Endothelial cell of umbilical vein (primary cell): ENCODE measurements around the gene CREB3. TPM values are rescaled to one million over a fixed set of nuclear protein-coding genes. Genes with fewer than 3 reads are reported as not detected.

Experiments
- BruUV-seq: library from RNA; stranded (reverse); fragments of 400-500 nt; replicated peaks from 2 replicates; lab custom pipeline; 2021; lab: Mats Ljungman, UMichigan
- CTCF ChIA-PET: fragments of 300-600, 350-600 bp; sonication (Branson Sonifier 250); formaldehyde crosslinking; loops from one replicate; lab custom pipeline; 2021; ENCODE audit warnings: antibody characterized with exemption, inconsistent platforms; lab: Charles Lee
- POLR2A ChIA-PET: fragments of 300-600, 350-600 bp; sonication (Branson Sonifier 250); formaldehyde crosslinking; loops from one replicate; lab custom pipeline; 2021; ENCODE audit warnings: antibody characterized with exemption, inconsistent platforms; lab: Charles Lee
- DNase-seq: peaks from one replicate; pipeline ENCODE4 v3.0.0-alpha.2; 2011; ENCODE audit warnings: low read depth, low spot score
- FAIRE-seq: peaks from 2 replicates; lab custom pipeline; 2011; peaks lifted over from hg19 to GRCh38; lab: Jason Lieb, UNC
- H2AFZ ChIP-seq: 2 replicates; pipeline ENCODE4 v1.6.0; 2012; ENCODE audit warnings: low read depth, low read length, control low read depth, inconsistent platforms
- H3K27ac ChIP-seq: 2 replicates; pipeline ENCODE4 v1.5.1; 2011; ENCODE audit warnings: low read depth, mild to moderate bottlenecking, control low read depth, low read length, moderate library complexity; ENCODE audit not compliant: insufficient read depth
- H3K27me3 ChIP-seq, 2 experiments: 2 replicates each; pipeline versions ENCODE4 v1.6.0 to v1.6.1; 2011; ENCODE audit warnings: low read length in 2 of 2, mixed read lengths in 1 of 2; ENCODE audit not compliant: control insufficient read depth in 2 of 2, insufficient read depth in 2 of 2
- H3K36me3 ChIP-seq, 2 experiments: 2 replicates in 1 of 2; 3 replicates in 1 of 2; pipeline ENCODE4 v1.5.1; 2011; ENCODE audit warnings: low read length in 2 of 2, mild to moderate bottlenecking in 1 of 2, moderate library complexity in 1 of 2; ENCODE audit not compliant: control insufficient read depth in 2 of 2, insufficient read depth in 2 of 2; ENCODE audit errors: extremely low read depth in 1 of 2
- H3K4me1 ChIP-seq: 3 replicates; pipeline ENCODE4 v1.5.1; 2011; ENCODE audit warnings: mild to moderate bottlenecking, low read length; ENCODE audit not compliant: control insufficient read depth, insufficient read depth; ENCODE audit errors: extremely low read depth
- H3K4me2 ChIP-seq: 2 replicates; pipeline ENCODE4 v1.6.1; 2011; ENCODE audit warnings: low read length, control low read depth, mixed read lengths; ENCODE audit not compliant: insufficient read depth
- H3K4me3 ChIP-seq, 3 experiments: fragments of 200-600 bp in 1 of 3; sonication (generic), shearing (Covaris generic) in 1 of 3; replicated peaks in 1 of 3; 2 replicates each; pipeline ENCODE4 v1.5.1; 2011 to 2016; ENCODE audit warnings: control low read depth in 3 of 3, low read length in 3 of 3, mild to moderate bottlenecking in 2 of 3, inconsistent platforms in 1 of 3, low read depth in 1 of 3, moderate library complexity in 1 of 3; ENCODE audit not compliant: insufficient read depth in 1 of 3
- H3K79me2 ChIP-seq: 2 replicates; pipeline ENCODE4 v1.6.0; 2012; ENCODE audit warnings: low read length, inconsistent platforms; ENCODE audit not compliant: control insufficient read depth, insufficient read depth
- H3K9ac ChIP-seq: replicated peaks from 2 replicates; pipeline ENCODE3; 2011; ENCODE audit warnings: low read length, control low read depth; ENCODE audit not compliant: insufficient read depth; ENCODE audit errors: extremely low read depth
- H3K9me1 ChIP-seq: replicated peaks from 3 replicates; pipeline ENCODE4 v1.6.0; 2011; ENCODE audit warnings: mild to moderate bottlenecking, low read length; ENCODE audit not compliant: control insufficient read depth, insufficient read depth; ENCODE audit errors: extremely low read depth
- H3K9me3 ChIP-seq: replicated peaks from 2 replicates; pipeline ENCODE4 v1.5.1; 2012; ENCODE audit warnings: low read length, inconsistent platforms; ENCODE audit not compliant: control insufficient read depth, insufficient read depth
- H4K20me1 ChIP-seq: replicated peaks from 2 replicates; pipeline ENCODE3; 2011; ENCODE audit warnings: mild to moderate bottlenecking, low read length; ENCODE audit not compliant: control insufficient read depth, insufficient read depth; ENCODE audit errors: extremely low read depth
- CTCF ChIP-seq, 2 donors: IDR thresholded peaks; 1 replicate in 1 of 2; 2 replicates in 1 of 2; pipeline ENCODE4 v1.5.1; 2011; ENCODE audit warnings: low read length in 2 of 2, mild to moderate bottlenecking in 2 of 2, moderate library complexity in 2 of 2, control low read depth in 1 of 2, inconsistent platforms in 1 of 2, low read depth in 1 of 2; ENCODE audit not compliant: insufficient read depth in 1 of 2; ENCODE audit errors: extremely low read depth in 1 of 2
- EZH2 ChIP-seq: IDR thresholded peaks from 2 replicates; pipeline ENCODE4 v1.6.1; 2012; ENCODE audit warnings: borderline replicate concordance, low read depth, mild to moderate bottlenecking, moderate library complexity, low read length, inconsistent platforms; ENCODE audit not compliant: severe bottlenecking
- FOS ChIP-seq: IDR thresholded peaks from 2 replicates; pipeline ENCODE4 v1.6.1; 2011; ENCODE audit warnings: mild to moderate bottlenecking, low read length, moderate library complexity, borderline replicate concordance; ENCODE audit not compliant: insufficient read depth
- GATA2 ChIP-seq: IDR thresholded peaks from 2 replicates; pipeline ENCODE4 v1.7.0; 2011; ENCODE audit warnings: low read depth, mild to moderate bottlenecking, moderate library complexity, mixed read lengths, low read length; ENCODE audit not compliant: insufficient read length, insufficient read depth
- JUN ChIP-seq: IDR thresholded peaks from 2 replicates; pipeline ENCODE4 v1.6.1; 2011; ENCODE audit warnings: borderline replicate concordance, low read depth; ENCODE audit not compliant: insufficient read length, insufficient read depth
- MAX ChIP-seq: IDR thresholded peaks from 2 replicates; pipeline ENCODE4 v1.6.1; 2011; ENCODE audit not compliant: insufficient read depth, insufficient read length
- MYC ChIP-seq: IDR thresholded peaks from one replicate; pipeline ENCODE4 v1.6.1; 2011; ENCODE audit warnings: mild to moderate bottlenecking, low read depth, low read length
- POLR2A ChIP-seq: IDR thresholded peaks from 2 replicates; pipeline ENCODE4 v1.6.1; 2012; ENCODE audit warnings: low read depth, mild to moderate bottlenecking, control low read depth, low read length
- POLR2AphosphoS5 ChIP-seq: IDR thresholded peaks from 2 replicates; pipeline ENCODE4 v1.6.1; 2012; ENCODE audit warnings: low read depth, mild to moderate bottlenecking, control low read depth, low read length, moderate library complexity; ENCODE audit not compliant: insufficient read depth
- dilution Hi-C: fragments of 300-500 bp; cut with MboI; formaldehyde crosslinking; loops from one replicate; pipeline ENCODE4 v1.15.0; 2019; ENCODE audit warnings: low sequenced_read_pairs; ENCODE audit not compliant: extremely low pct_ligation_motif_present
- intact Hi-C: fragments of 100-400 bp; cut with micrococcal nuclease; formaldehyde crosslinking; loops from one replicate; pipeline ENCODE4 v1.10.0; 2022
- polyA plus RNA-seq, 4 experiments: library from polyadenylated mRNA; depleted of rRNA in 3 of 4; stranded (reverse) in 3 of 4; unstranded in 1 of 4; fragments of >200 nt; gene quantifications; 2 replicates each; pipeline versions ENCODE4 v1.2.1 to v1.2.3, GENCODE V29; 2011 to 2012; ENCODE audit warnings: missing spikeins in 1 of 4
- total RNA-seq: library from RNA; stranded (reverse); gene quantifications from 2 replicates; pipeline ENCODE4 v1.2.3, GENCODE V29; 2021

Gene CREB3
- total and polyA plus RNA-seq, 2 donors (not counting 3 experiments of a cell fraction or from before 2014, with no cell fraction given): 39.8 to 52.1 TPM

GRCh38 chr9:35711501-35712428 is 20.7 kb upstream of the CREB3 start:
- DNase-seq (no peak), FAIRE-seq (no peak)
- no peaks in the 10 kb centered on the region for H4K20me1 ChIP-seq
- H3K9me3 ChIP-seq: no peaks in the 10 kb centered on the region
- no peak overlapping the region for H3K4me3 ChIP-seq
- H3K36me3 ChIP-seq: peaks cover 69 to 74% of the 10 kb centered on the region in 2 experiments
- CTCF ChIA-PET: interaction anchor here (0.9 to 2.0 kb wide), 5 partner anchors 11 to 23 kb away, joined by 3 to 16 read pairs (median 3); no protein-coding TSS in a partner anchor
- no peaks in the 10 kb centered on the region for H3K79me2 ChIP-seq
- dilution Hi-C loops: no loop called here
- H3K27ac ChIP-seq: no peak overlapping the region
- POLR2A ChIA-PET: interaction anchor here (0.7 kb wide), 1 partner anchor 20 kb away, joined by 3 read pairs; no protein-coding TSS in a partner anchor
- H3K9me1 ChIP-seq: no peaks in the 10 kb centered on the region
- intact Hi-C loops: no loop called here
- no peaks in the 10 kb centered on the region for H3K27me3 ChIP-seq
- TF ChIP-seq FOS (no peak), MAX (no peak), CTCF (IDR thresholded peaks at IDR 0.05; ENCODE audit: extremely low read depth in 1 of 2, insufficient read depth in 1 of 2, low read depth in 1 of 2, low read length in 2 of 2) (no peak), JUN (no peak), MYC (no peak), POLR2AphosphoS5 (no peak), EZH2 (no peak), POLR2A (no peak), GATA2 (no peak)
- no peaks in the 10 kb centered on the region for H3K4me1 ChIP-seq
- H2AFZ ChIP-seq: no peak overlapping the region
- no TSS peak for BruUV-seq
- no peak overlapping the region for H3K9ac ChIP-seq
- no peak overlapping the region for H3K4me2 ChIP-seq
